H1 (cell line): ENCODE data around the gene TMC3. TPM values are rescaled to one million over a fixed set of nuclear protein-coding genes. Genes with fewer than 3 reads are reported as not detected.

ENCODE experiments used
- CTCF ChIA-PET: fragments of 300-600 bp; sonication (Branson Sonifier 250); formaldehyde crosslinking; loops from one replicate; lab custom pipeline; 2021; ENCODE audit not compliant: partially characterized antibody; lab: Charles Lee
- POLR2A ChIA-PET: fragments of 300-600 bp; sonication (Branson Sonifier 250); formaldehyde crosslinking; loops from one replicate; lab custom pipeline; 2021; ENCODE audit warnings: inconsistent platforms; ENCODE audit not compliant: partially characterized antibody; lab: Charles Lee
- DNase-seq, 2 experiments: peaks; one replicate each; pipeline versions ENCODE4 v3.0.0 to v3.0.0-alpha.2; 2010 to 2022; ENCODE audit warnings: low spot score in 2 of 2, low read depth in 1 of 2, mixed read lengths in 1 of 2
- FAIRE-seq: peaks from 2 replicates; lab custom pipeline; 2011; peaks lifted over from hg19 to GRCh38; lab: Jason Lieb, UNC
- H2AFZ ChIP-seq: 2 replicates; pipeline ENCODE4 v1.8.1; 2012; ENCODE audit warnings: low read length, inconsistent platforms
- H2AK5ac ChIP-seq: 2 replicates; pipeline ENCODE4 v1.6.1; 2013; ENCODE audit warnings: low read depth, low read length
- H2BK120ac ChIP-seq: replicated peaks from 2 replicates; pipeline ENCODE3; 2013; ENCODE audit warnings: low read depth, low read length, inconsistent platforms
- H2BK12ac ChIP-seq: 2 replicates; pipeline ENCODE4 v1.6.1; 2013; ENCODE audit warnings: low read depth, low read length
- H2BK15ac ChIP-seq: 2 replicates; pipeline ENCODE4 v1.6.1; 2013; ENCODE audit warnings: low read length
- H2BK20ac ChIP-seq: 2 replicates; pipeline ENCODE4 v1.6.1; 2013; ENCODE audit warnings: low read length
- H2BK5ac ChIP-seq: 2 replicates; pipeline ENCODE4 v1.6.1; 2013; ENCODE audit warnings: low read depth, low read length
- H3K14ac ChIP-seq: 2 replicates; pipeline ENCODE4 v1.6.1; 2013; ENCODE audit warnings: inconsistent platforms; ENCODE audit not compliant: insufficient read length
- H3K18ac ChIP-seq: 2 replicates; pipeline ENCODE4 v1.6.1; 2013; ENCODE audit warnings: low read length; ENCODE audit errors: extremely low read depth
- H3K23ac ChIP-seq: 2 replicates; pipeline ENCODE4 v1.6.1; 2013; ENCODE audit warnings: inconsistent platforms; ENCODE audit not compliant: insufficient read length
- H3K23me2 ChIP-seq: 2 replicates; pipeline ENCODE4 v1.6.1; 2013; ENCODE audit warnings: low read depth, low read length
- H3K27ac ChIP-seq: 2 replicates; pipeline ENCODE4 v1.6.1; 2011; ENCODE audit warnings: low read depth, low read length, inconsistent platforms
- H3K27me3 ChIP-seq, 4 experiments: replicated peaks in 1 of 4; 1 replicate in 1 of 4; 2 replicates in 3 of 4; pipeline versions ENCODE4 v1.6.1 to v1.8.1; 2011 to 2013; ENCODE audit warnings: low read length in 3 of 4, mild to moderate bottlenecking in 3 of 4, inconsistent platforms in 2 of 4, mixed read lengths in 2 of 4, moderate library complexity in 1 of 4; ENCODE audit not compliant: control insufficient read depth in 3 of 4, insufficient read depth in 3 of 4; ENCODE audit errors: extremely low read depth in 1 of 4
- H3K36me3 ChIP-seq, 4 experiments: 2 replicates each; pipeline versions ENCODE4 v1.6.1 to v1.8.1; 2011 to 2013; ENCODE audit warnings: mild to moderate bottlenecking in 4 of 4, low read length in 3 of 4, moderate library complexity in 2 of 4, control low read depth in 1 of 4, inconsistent platforms in 1 of 4; ENCODE audit not compliant: insufficient read depth in 4 of 4, control insufficient read depth in 2 of 4
- H3K4ac ChIP-seq: replicated peaks from 2 replicates; pipeline ENCODE3; 2013; ENCODE audit warnings: low read length, low read depth, mixed read lengths, inconsistent platforms; ENCODE audit not compliant: insufficient read length
- H3K4me1 ChIP-seq, 4 experiments: replicated peaks in 1 of 4; 1 replicate in 1 of 4; 2 replicates in 3 of 4; pipeline versions ENCODE4 v1.6.1 to v1.8.1; 2011 to 2013; ENCODE audit warnings: low read length in 3 of 4, inconsistent platforms in 2 of 4, mixed read lengths in 1 of 4; ENCODE audit not compliant: insufficient read depth in 4 of 4, control insufficient read depth in 3 of 4
- H3K4me2 ChIP-seq, 2 experiments: 2 replicates each; pipeline versions ENCODE4 v1.6.1 to v1.8.1; 2011 to 2013; ENCODE audit warnings: low read depth in 2 of 2, low read length in 2 of 2, control low read depth in 1 of 2, inconsistent platforms in 1 of 2, mild to moderate bottlenecking in 1 of 2; ENCODE audit not compliant: insufficient read depth in 1 of 2
- H3K4me3 ChIP-seq, 4 experiments: fragments of 200-600, 300-600 bp in 1 of 4; sonication (generic), shearing (Covaris generic), sonication (Bioruptor Twin) in 1 of 4; 2 replicates each; pipeline versions ENCODE4 v1.5.1 to v1.8.1; 2011 to 2016; ENCODE audit warnings: low read length in 4 of 4, low read depth in 3 of 4, control low read depth in 2 of 4, inconsistent platforms in 2 of 4, mild to moderate bottlenecking in 2 of 4, mixed read lengths in 1 of 4, moderate library complexity in 1 of 4; ENCODE audit not compliant: insufficient read depth in 2 of 4; ENCODE audit errors: extremely low read depth in 1 of 4
- H3K56ac ChIP-seq: replicated peaks from 2 replicates; pipeline ENCODE3; 2013; ENCODE audit warnings: low read depth, mild to moderate bottlenecking, mixed read lengths, low read length, inconsistent platforms; ENCODE audit not compliant: insufficient read length
- H3K79me1 ChIP-seq: 2 replicates; pipeline ENCODE4 v1.6.1; 2013; ENCODE audit warnings: low read depth, low read length, control low read depth
- H3K79me2 ChIP-seq, 2 experiments: 2 replicates each; pipeline versions ENCODE4 v1.6.1 to v1.8.1; 2012 to 2013; ENCODE audit warnings: low read length in 2 of 2, mild to moderate bottlenecking in 2 of 2, inconsistent platforms in 1 of 2; ENCODE audit not compliant: insufficient read depth in 2 of 2, control insufficient read depth in 1 of 2
- H3K9ac ChIP-seq, 4 experiments: replicated peaks in 1 of 4; 1 replicate in 1 of 4; 2 replicates in 3 of 4; pipeline versions ENCODE4 v1.6.1 to v1.8.1; 2011 to 2013; ENCODE audit warnings: low read depth in 3 of 4, low read length in 3 of 4, control low read depth in 2 of 4, mild to moderate bottlenecking in 2 of 4, moderate library complexity in 2 of 4, inconsistent platforms in 1 of 4; ENCODE audit errors: extremely low read depth in 1 of 4
- H3K9me3 ChIP-seq, 2 experiments: 2 replicates each; pipeline versions ENCODE4 v1.6.1 to v1.8.1; 2012 to 2013; ENCODE audit warnings: mild to moderate bottlenecking in 2 of 2, moderate library complexity in 2 of 2, control low read depth in 1 of 2, inconsistent platforms in 1 of 2, low read depth in 1 of 2, low read length in 1 of 2, mixed read lengths in 1 of 2; ENCODE audit not compliant: insufficient read depth in 2 of 2
- H4K20me1 ChIP-seq, 2 experiments: replicated peaks in 1 of 2; 2 replicates each; pipeline versions ENCODE3 to v1.8.1; 2011 to 2013; ENCODE audit warnings: inconsistent platforms in 2 of 2, low read length in 2 of 2, mild to moderate bottlenecking in 1 of 2; ENCODE audit not compliant: insufficient read depth in 2 of 2, control insufficient read depth in 1 of 2
- H4K5ac ChIP-seq: 2 replicates; pipeline ENCODE4 v1.6.1; 2013; ENCODE audit warnings: low read length, low read depth, mixed read lengths, inconsistent platforms; ENCODE audit not compliant: insufficient read length
- H4K8ac ChIP-seq: 2 replicates; pipeline ENCODE4 v1.8.0; 2013; ENCODE audit warnings: mild to moderate bottlenecking, moderate library complexity, low read length, inconsistent platforms; ENCODE audit not compliant: insufficient read depth; ENCODE audit errors: extremely low read depth
- H4K91ac ChIP-seq: replicated peaks from 2 replicates; pipeline ENCODE3; 2013; ENCODE audit warnings: low read length, mixed read lengths, inconsistent platforms; ENCODE audit not compliant: insufficient read length
- CHD2 ChIP-seq: IDR thresholded peaks from 2 replicates; pipeline ENCODE4 v1.6.1; 2012; ENCODE audit warnings: low read length, improper control_type of control experiment
- CTBP2 ChIP-seq: IDR thresholded peaks from 2 replicates; pipeline ENCODE4 v1.7.0; 2011; ENCODE audit warnings: borderline replicate concordance, mild to moderate bottlenecking, moderate library complexity, mixed read lengths, low read length; ENCODE audit not compliant: insufficient read depth, insufficient read length
- EGR1 ChIP-seq: IDR thresholded peaks from 2 replicates; pipeline ENCODE4 v1.6.1; 2011; ENCODE audit warnings: low read depth, low read length, borderline replicate concordance
- GABPA ChIP-seq: IDR thresholded peaks from 2 replicates; pipeline ENCODE4 v1.6.1; 2011; ENCODE audit warnings: mild to moderate bottlenecking, low read length, moderate library complexity, borderline replicate concordance; ENCODE audit not compliant: insufficient read depth
- GTF2F1 ChIP-seq: IDR thresholded peaks from 2 replicates; pipeline ENCODE4 v1.6.1; 2012; ENCODE audit warnings: low read depth, low read length, improper control_type of control experiment, borderline replicate concordance
- JUN ChIP-seq: IDR thresholded peaks from 2 replicates; pipeline ENCODE4 v1.6.1; 2011; ENCODE audit warnings: low read depth, mild to moderate bottlenecking, improper control_type of control experiment, low read length
- KDM1A ChIP-seq: fragments of 200-600, 300-600 bp; sonication (generic); IDR thresholded peaks from 2 replicates; pipeline ENCODE4 v1.7.1; 2016; ENCODE audit warnings: mild to moderate bottlenecking, low read length, borderline replicate concordance
- KDM4A ChIP-seq: IDR thresholded peaks from one replicate; pipeline ENCODE4 v1.7.1; 2012; ENCODE audit warnings: low read depth, mild to moderate bottlenecking, moderate library complexity, low read length, inconsistent platforms; ENCODE audit not compliant: severe bottlenecking
- POLR2A ChIP-seq, 2 experiments: IDR thresholded peaks; 1 replicate in 1 of 2; 2 replicates in 1 of 2; pipeline ENCODE4 v1.6.1; 2011; ENCODE audit warnings: low read depth in 2 of 2, low read length in 2 of 2, mild to moderate bottlenecking in 2 of 2; ENCODE audit errors: control extremely low read depth in 1 of 2
- SAP30 ChIP-seq: fragments of 300-600 bp; sonication (generic); IDR thresholded peaks from 2 replicates; pipeline ENCODE4 v1.7.1; 2012; ENCODE audit warnings: low read length, moderate library complexity, mild to moderate bottlenecking, inconsistent platforms; ENCODE audit not compliant: insufficient read depth, insufficient replicate concordance
- SP1 ChIP-seq: IDR thresholded peaks from 2 replicates; pipeline ENCODE4 v1.6.1; 2011; ENCODE audit warnings: low read depth, low read length
- SP2 ChIP-seq: IDR thresholded peaks from 2 replicates; pipeline ENCODE4 v1.6.1; 2012; ENCODE audit warnings: mild to moderate bottlenecking, low read length, inconsistent platforms
- SP4 ChIP-seq: IDR thresholded peaks from 2 replicates; pipeline ENCODE4 v1.6.1; 2012; ENCODE audit warnings: low read length, inconsistent platforms
- SRF ChIP-seq: IDR thresholded peaks from 2 replicates; pipeline ENCODE4 v1.6.1; 2011; ENCODE audit warnings: mild to moderate bottlenecking, low read depth, low read length, moderate library complexity
- TCF12 ChIP-seq: IDR thresholded peaks from 2 replicates; pipeline ENCODE4 v1.6.1; 2011; ENCODE audit warnings: low read depth, mild to moderate bottlenecking, low read length
- ZNF274 ChIP-seq: IDR thresholded peaks from 2 replicates; pipeline ENCODE4 v1.7.0; 2012; ENCODE audit warnings: low read length, borderline replicate concordance; ENCODE audit errors: extremely low read depth
- WGBS, 2 experiments: shearing (Covaris generic) in 1 of 2; methylation state at CpG; one replicate each; pipeline versions ENCODE4 v1.1.6 to v1.1.7; 2013 to 2015; ENCODE audit warnings: low lambda C conversion rate in 2 of 2, mixed read lengths in 2 of 2, inconsistent platforms in 1 of 2, low coverage in 1 of 2, missing lambda C conversion rate in 1 of 2; ENCODE audit not compliant: insufficient replicate concordance in 2 of 2, insufficient coverage in 1 of 2, insufficient read length in 1 of 2; ENCODE audit errors: extremely low coverage in 1 of 2, missing lambda C conversion rate in 1 of 2; 5-methylcytosine and 5-hydroxymethylcytosine counted together
- polyA plus RNA-seq, 7 experiments: library from polyadenylated mRNA; depleted of rRNA in 3 of 7; stranded (reverse) in 5 of 7; unstranded in 2 of 7; fragments of >200 nt in 5 of 7; fragments of 200-250 nt in 2 of 7; gene quantifications; 1 replicate in 5 of 7; 2 replicates in 1 of 7; 4 replicates in 1 of 7; pipeline versions ENCODE4 v1.2.1 to v1.2.3, GENCODE V29; 2011 to 2013; ENCODE audit warnings: missing spikeins in 2 of 7, mixed read lengths in 2 of 7
- total RNA-seq: library from RNA; stranded (reverse); fragmentation: NEBNext Ultra II Directional; extraction: Animal tissue kit (Norgen Biotek cat#: 25700); gene quantifications from 2 replicates; pipeline ENCODE4 v1.2.1, GENCODE V29; 2021

TMC3 gene
- total and polyA plus RNA-seq, 2 of the 8 experiments (the other 6 are each of a cell fraction or from before 2014, with no cell fraction given) = not detected

DNA sequence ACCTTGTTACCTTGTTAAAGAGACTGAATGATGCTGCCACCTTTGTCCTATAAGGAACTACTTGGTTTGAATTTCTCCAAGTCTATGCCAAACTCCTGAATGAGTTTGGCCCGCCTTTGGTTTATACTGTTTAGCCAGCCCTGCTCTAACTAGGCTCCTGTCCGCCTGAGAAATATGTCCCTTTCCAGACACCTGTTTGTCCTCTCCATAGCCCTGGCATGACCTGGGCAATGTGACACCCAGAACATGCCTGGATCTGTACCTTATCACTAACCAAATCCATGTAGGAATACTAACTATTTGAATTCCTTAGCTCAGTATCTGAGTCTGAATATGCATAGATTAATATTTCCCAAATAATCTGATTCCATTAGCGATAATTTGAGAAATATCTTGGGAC, 24.4 kb upstream of the TMC3 start:
- Histone ChIP-seq H2AFZ (no peak overlapping the region), H3K23me2 (no peaks in the 10 kb centered on the region), H3K4ac (no peak overlapping the region), H3K4me3 (no peak overlapping the region), H4K5ac (no peak overlapping the region), H3K27me3 (no peaks in the 10 kb centered on the region), H3K79me2 (no peaks in the 10 kb centered on the region), H3K9ac (no peak overlapping the region), H3K36me3 (no peaks in the 10 kb centered on the region), H2BK12ac (no peak overlapping the region), H3K4me2 (no peak overlapping the region), H3K27ac (no peak overlapping the region), H4K20me1 (no peaks in the 10 kb centered on the region), H2BK5ac (no peak overlapping the region), H4K8ac (no peak overlapping the region), H3K9me3 (peaks cover 0 to 3% of the 10 kb centered on the region in 2 experiments; a peak in 2 of 4 replicates), H4K91ac (no peak overlapping the region), H3K56ac (no peak overlapping the region), H3K4me1 (no peaks in the 10 kb centered on the region), H3K14ac (no peak overlapping the region), H3K23ac (no peak overlapping the region), H3K18ac (no peak overlapping the region), H2BK120ac (no peak overlapping the region), H2BK20ac (no peak overlapping the region), H2BK15ac (no peak overlapping the region), H2AK5ac (no peak overlapping the region), H3K79me1 (no peaks in the 10 kb centered on the region)
- WGBS, 2 experiments = 92% methylated on average over 3 of the region's 3 CpGs; no CpG with 5 or more reads in 1 of the 2 experiments
- CTCF ChIA-PET = interaction anchor here (0.8 to 5.7 kb wide), 6 partner anchors 18 to 131 kb away, joined by 3 to 94 read pairs (median 4); no protein-coding TSS in a partner anchor
- no peak for DNase-seq
- FAIRE-seq = no peak
- POLR2A ChIA-PET = interaction anchor here (0.7 kb wide), 1 partner anchor 123 kb away, joined by 3 read pairs; no protein-coding TSS in a partner anchor
- no peak for TF ChIP-seq ZNF274
- no peak for TF ChIP-seq CHD2
- no peak for TF ChIP-seq JUN
- no peak for TF ChIP-seq SP1
- TF ChIP-seq KDM1A = no peak
- TF ChIP-seq POLR2A (IDR thresholded peaks at IDR 0.05; ENCODE audit: control extremely low read depth in 1 of 2, low read depth in 2 of 2, low read length in 2 of 2) = no peak
- no peak for TF ChIP-seq GABPA
- no peak for TF ChIP-seq TCF12
- TF ChIP-seq SP4 = no peak
- TF ChIP-seq SP2 = no peak
- TF ChIP-seq SAP30 = no peak
- TF ChIP-seq CTBP2 = no peak
- no peak for TF ChIP-seq KDM4A
- no peak for TF ChIP-seq EGR1
- TF ChIP-seq GTF2F1 = no peak
- no peak for TF ChIP-seq SRF
